Measurements from ENCODE around the gene PPP4R4.
"Not testable (repeated sequence)": the region's sequence is repeated elsewhere in the genome, so short reads cannot be mapped to it uniquely, and the experiment has no call there.

- not testable (repeated sequence) for TF ChIP-seq CTCF (conservative IDR thresholded peaks at IDR 0.05; ENCODE audit: low read depth, low read length); EZH2 (IDR thresholded peaks at IDR 0.05; ENCODE audit: borderline replicate concordance, low read depth, low read length, poor library complexity, severe bottlenecking)
Measured at GRCh38 chr14:94156143-94156542, 18.0 kb upstream of the PPP4R4 start.
